ENCODE data around the gene KCNJ13.

Gene KCNJ13

DNA sequence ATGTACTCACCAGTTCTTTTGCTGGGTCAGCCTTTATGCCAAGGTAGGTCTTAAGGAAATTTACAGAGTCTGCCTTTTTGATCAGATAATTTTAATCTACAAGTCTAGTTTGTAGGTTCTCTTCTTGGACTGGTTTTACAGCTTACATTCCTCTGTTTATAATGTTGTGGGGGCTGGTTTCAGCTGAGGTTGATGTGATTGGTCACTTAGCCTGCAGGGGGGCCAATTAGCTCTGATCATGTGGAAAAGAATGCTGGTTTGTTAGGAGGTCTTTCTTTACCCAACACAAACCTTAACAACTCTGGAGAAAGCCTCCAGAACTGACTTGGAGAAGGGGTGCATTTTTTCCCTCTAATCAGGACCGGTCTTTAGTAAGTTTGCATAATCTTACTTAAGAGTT lies at the start of gene KCNJ13:
TSS of gene KCNJ13 (minus strand) at position 131 of the 400 bp plus-strand sequence. CDS start 5,203 bp downstream, outside the sequence.
- no peak for DNase-seq

DNA sequence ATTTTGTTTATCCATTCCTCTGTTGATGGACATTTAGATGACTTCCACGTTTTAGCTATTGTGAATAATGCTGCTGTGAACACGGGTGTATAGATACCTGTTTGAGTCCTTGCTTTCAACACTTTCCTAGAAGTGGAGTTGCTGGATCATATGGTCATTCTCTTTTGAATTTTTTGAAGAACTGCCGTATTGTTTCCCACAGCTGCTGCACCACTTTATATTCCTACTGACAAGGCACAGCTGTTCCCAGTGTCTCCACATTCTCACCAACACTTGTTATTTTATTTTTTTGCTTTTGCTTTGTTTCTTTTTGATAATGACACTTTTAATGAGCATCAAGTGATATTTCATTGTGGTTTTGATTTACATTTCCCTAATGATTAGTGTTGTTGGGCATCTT lies 41.4 kb upstream of the KCNJ13 start:
- DNase-seq, result no peak

DNA sequence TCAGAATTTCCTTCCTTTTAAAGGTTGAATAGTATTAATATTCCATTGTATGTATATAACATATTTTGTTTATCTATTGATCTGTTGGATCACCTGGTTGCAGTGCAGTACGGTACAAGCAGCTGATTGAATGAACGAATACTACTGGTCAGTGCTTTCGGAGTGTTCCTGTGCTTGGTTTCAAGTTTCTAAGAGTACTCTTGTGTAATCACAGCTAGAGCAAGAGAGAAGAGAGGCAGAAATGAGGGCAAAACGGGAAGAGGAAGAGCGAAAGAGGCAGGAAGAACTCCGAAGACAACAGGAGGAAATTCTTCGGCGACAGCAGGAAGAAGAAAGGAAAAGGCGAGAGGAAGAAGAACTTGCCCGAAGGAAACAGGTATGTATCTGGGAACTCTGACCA lies 40.3 kb upstream of the KCNJ13 start:
- no peak for DNase-seq

DNA sequence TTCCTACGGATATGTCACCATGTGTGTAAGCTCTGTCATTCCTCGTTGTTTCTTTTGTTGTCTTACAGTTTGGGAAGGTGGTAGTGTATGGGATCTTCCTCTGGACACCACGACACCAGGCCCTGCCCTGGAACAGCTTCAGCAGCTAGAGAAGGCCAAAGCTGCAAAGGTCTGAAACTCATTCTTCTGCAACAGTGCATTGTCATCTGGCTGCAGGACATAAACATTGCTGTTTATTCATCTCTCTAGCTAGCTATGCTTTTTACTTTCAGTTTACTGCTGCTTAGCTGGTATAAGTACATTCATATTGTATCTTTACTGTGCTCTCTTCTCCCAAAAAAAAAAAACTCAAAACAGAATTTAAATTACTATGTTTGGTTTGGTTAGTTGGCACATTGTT lies 39.2 kb upstream of the KCNJ13 start:
- DNase-seq, result no peak

DNA sequence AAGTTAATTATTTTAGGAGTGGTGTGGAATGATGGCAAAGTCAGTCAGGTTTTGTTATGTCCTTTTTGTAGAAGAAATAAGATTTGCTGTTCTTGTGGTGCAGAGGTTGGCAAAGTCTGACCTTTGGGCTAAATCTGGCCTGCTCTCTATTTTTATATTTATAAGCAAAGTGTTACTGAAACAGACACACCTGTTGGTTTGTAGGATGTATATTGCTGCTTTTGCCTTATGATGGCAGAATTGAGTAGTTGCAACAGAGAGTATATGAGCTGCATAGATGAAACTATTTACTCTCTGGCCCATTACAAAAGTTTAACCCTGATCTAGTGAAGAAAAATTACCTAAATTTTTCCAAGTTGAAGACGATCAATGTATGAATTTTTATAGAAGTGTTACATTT lies 34.1 kb upstream of the KCNJ13 start:
- DNase-seq, result no peak

DNA sequence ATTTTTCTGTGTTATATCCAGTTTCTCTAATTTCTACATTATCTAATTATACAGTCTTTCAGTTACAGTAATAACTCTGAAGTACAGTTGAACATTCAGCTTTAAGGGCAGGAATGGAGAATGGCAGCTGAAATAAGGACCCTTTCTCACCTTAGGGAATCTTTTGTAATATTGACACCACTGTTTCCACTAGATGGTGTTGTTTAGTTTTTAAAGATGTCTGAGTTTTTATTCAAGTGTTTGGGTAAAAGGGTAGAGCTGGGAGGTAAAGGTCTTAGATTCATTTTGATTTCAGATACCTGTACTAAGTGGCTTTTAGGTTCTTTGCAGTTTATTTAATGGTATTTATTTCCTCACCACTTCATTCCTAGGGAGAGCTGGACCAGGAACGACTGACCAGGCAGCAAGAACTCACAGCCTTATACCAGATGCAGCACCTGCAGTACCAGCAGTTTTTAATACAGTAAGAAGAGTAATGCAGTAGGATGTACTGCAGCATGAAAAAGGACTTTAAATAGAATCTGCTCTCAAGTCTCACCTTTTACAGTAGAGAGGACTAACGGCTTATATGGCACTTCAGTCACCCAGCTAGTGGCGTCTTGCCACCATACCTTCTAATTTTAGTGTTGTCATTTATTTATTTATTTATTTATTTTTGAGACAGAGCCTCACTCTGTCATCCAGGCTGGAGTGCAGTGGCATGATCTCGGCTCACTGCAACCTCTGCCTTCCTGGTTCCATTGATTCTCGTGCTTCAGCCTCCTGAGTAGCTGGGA lies 33.2 kb upstream of the KCNJ13 start:
- no peak for DNase-seq

DNA sequence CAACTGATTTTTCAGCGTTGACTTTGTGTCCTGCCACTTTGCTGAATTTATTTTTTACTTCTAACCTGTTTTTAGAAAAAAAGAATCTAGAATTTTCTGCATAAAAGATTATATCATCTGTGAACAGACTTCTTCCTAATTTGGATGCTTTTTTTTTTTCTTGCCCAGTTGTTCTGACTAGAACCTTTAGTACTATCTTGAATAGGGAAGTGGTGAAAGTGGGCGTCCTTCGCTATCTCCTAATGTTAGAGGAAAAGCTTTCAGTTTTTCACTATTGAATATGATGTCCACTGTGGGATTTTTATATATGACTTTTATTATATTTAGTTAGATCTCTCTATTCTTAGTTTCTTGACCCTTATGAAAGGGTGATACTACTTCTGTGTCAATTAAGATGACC lies 25.7 kb upstream of the KCNJ13 start:
- DNase-seq, result no peak

DNA sequence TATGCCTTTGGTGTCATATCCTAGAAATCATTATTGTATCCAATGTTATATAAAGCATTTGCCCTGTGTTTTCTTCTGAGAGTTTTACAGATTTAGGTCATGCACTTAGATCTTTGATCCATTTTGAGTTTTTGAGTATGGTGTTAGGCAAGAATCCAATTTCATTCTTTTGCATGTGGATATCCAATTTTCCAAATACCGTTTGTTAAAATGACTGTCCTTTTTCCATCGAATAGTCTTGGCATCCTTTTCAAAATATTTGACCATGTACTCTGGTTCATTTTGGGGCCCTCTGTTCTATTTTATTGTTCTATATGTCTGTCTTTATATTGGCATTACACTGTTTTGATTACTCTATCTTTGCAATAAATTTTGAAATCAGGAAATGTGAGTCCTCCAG lies 23.8 kb upstream of the KCNJ13 start:
- DNase-seq, result no peak

DNA sequence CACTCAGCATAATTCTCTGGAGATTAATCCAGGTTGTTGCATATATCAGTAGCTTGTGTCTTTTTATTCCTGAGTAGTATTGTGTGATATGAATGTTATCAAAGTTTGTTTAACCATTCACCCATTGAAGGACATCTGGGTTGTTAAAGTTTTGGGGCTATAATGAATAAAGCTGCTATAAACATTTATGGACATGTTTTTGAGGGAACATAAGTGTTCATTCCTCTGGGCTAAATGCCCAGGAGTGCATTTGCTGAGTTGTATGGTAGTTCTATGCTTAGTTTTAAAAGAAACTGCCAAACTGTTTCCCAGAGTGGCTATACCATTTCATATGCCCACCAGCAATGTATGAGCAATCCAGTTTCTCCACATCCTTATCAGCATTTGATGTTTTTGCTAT lies 21.8 kb upstream of the KCNJ13 start:
- DNase-seq, result no peak

DNA sequence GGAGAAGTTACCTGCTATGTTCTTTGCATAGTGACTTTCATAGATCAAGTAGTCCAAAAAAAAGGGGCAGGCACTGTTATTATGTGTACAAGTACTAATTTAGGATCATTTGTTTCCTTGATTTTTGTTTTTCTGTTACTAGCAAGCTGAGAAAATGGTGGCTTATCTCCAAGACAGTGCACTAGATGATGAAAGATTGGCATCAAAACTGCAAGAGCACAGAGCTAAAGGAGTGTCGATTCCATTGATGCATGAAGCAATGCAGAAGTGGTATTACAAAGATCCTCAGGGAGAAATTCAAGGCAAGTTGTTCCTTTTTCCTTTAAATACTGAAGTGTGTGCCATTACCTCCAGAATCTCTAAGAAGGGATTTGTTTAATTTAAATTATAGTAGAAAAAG lies 19.6 kb upstream of the KCNJ13 start:
- DNase-seq, result no peak

DNA sequence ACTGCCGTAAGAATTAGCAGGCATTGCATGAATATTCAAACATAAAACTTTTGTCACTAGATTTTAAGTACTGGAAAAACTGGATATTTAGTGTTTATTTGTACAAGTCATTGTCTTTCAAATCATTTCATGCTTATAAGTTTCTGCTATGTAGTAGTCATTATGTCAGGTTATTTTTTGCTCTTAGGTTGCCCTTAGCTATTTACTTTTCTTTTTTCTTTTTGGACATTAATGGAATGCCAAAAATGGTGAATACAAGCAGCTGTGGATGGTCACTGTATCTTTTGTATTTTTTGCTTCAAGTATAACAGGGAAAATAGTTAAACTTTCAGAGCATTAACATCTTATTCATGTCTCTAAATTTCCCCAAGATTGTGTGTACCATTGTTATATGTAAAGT lies 18.6 kb upstream of the KCNJ13 start:
- no peak for DNase-seq

DNA sequence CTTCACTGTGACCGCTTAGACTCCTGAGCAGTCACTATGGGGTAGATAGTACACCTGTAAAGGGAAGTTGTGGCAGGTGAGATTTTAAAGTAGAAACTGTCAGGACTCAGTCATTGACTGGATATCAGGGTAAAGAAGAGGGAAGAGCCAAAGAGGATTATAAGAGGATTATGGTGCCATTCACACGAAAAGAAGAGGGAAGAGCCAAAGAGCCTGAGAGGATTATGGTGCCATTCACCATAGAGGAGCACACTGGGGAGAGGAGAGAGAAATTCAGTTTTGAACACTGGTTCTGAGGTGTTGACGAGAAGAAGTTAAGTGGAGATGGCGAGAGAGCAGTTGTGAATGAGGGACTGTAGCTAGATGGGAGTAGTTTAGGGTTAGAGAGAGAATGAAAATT lies 16.9 kb upstream of the KCNJ13 start:
- DNase-seq, result no peak

DNA sequence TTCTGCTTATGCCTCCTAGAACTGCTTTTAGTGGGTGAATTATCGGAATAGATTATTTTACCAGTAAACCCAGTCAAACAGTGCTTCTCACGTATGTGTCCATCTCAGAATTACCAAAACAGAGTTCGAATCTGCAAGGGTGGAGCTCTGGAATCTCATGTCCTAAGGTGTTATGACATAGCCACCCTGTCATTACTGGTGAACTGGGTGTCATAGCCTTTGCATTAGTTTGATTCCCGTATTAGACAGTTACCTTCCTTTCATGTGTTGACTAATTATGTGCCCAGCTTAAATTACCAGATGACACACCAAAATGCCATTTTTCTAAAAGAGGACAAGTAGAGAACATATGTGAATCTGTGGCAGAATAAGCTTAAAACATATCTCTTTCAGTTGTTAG lies 15.2 kb upstream of the KCNJ13 start:
- no peak for DNase-seq

DNA sequence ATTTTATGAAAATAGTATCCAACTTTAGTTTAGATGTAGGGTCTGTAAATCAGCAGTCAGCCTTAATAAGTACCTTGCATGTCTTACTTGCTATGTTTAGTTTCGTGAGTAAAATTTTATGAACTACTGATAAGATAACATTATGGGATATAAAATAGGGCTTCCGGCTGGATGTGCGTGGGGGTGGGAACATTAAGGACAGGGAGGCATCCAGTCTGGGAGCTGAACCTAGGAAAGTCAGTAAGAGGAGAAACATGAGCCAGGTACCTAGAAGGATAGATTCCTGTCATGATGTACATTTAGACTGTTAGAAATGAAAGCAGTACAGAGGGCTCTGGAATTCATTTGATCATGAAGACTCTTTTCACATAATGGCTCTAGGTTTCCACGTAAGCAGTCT lies 12.7 kb upstream of the KCNJ13 start:
- no peak for DNase-seq

DNA sequence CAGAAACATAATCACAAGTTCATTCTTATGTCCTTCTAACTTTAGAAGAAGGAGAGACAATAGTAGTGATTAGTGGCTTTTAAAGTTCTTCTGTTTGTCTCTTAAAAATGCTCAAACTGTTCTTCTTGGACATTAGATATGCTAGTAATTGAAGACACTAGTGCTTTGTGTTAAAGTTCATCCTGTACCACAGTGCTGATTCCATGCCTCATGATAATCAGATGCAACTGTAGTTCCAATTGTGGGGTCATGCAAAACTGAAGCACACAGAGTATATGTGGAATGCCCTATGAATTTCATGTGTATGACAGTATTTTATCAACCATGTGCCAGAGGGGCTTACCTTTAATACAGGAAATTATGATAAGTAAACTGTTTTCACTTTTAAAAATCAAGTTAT lies 11.4 kb upstream of the KCNJ13 start:
- DNase-seq, result no peak

DNA sequence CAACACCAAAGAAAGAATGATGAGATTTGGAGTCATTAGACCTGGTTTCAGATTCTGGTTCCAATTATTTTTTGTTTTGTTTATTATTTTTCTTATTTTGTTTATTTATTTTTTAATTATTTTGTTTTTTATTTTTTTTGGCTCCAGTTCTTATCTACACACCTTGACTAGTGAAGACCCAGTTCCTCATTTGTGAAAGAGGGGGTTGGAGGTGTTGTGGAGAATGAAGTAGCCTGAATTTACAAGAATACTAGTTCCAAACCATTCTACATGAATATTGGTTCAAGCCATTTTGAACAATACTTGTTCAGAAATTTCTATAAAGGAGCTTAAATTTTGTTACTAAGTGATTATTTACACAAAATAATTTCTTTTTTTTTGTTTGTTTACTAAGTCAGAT lies 6.9 kb upstream of the KCNJ13 start:
- DNase-seq, result no peak

DNA sequence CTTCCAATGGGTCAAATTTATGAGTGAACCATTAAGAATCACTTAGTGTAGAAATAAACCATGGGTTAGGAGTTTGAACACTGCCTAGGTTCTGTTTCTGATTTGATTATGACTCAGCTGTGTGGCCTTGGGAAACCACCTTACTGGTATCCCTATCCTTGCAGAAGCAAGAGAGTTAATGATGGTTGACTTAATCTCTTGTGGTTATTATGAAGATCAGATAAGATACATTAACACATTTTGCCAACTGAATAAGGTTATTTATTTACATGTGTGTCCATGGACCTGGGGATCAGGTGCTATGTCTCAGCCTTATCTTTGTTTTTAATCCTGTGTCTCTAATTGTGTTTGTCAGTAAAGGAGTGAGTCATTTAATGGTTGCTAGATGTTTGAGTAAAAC lies 5.4 kb upstream of the KCNJ13 start:
- DNase-seq, result peak; percentile 39

DNA sequence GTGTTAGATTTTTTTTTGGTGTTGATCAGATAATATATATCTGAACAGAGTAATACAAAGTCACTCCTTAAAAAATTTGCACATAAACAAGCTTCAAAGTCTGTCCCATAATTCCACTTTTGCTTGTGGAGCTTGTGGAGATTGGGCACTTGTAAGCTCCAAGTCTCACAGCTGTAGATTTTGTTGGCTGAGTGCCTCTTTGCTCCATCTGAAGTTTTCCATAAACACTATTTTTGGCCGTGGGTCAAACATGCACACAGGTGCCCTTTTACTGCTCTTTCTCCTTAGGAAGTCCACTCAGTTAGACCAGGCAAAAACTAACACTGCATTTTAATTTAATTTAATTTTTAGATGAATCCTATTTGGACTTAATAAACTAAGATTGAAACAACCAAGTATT lies 3.6 kb upstream of the KCNJ13 start:
- no peak for DNase-seq

DNA sequence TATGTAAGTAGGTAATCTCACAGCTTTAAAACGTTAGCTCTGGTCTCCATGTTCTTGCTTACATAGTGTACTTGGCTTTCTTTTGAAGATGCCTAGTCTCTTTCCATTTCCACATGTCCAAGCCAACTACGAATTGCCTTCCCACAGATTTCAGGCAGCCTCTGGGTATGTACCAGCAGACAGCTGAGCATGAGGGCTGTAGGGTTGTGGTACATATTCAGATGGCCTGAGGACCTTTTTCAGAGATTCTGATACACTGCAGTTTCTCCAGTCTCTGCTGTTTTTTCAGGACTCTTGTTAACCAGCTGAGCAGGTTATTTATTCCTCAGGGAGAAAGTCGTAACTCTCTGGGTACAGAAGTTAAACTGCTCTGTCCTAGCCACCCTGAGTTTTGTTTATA lies 3.1 kb upstream of the KCNJ13 start:
- no peak for DNase-seq

DNA sequence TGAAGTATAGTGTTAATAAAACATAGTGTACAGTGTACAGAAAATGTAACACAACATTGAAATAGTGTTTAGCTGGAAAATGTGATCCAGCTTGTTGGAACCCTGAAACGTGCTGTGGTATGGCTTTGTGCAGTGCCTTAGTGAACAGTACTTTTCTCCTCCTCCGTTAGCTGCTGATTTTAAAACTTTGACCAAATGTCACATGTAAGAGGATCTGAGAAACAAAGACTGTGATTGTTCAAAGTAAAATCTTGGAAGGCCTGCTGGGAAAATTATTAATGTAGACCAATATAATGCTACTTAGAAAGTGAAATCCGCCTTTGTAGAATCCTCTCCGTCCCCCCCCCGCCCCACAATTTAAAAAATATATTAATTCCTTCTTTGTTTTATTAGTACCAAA lies 911 bp upstream of the KCNJ13 start:
- DNase-seq, result no peak

DNA sequence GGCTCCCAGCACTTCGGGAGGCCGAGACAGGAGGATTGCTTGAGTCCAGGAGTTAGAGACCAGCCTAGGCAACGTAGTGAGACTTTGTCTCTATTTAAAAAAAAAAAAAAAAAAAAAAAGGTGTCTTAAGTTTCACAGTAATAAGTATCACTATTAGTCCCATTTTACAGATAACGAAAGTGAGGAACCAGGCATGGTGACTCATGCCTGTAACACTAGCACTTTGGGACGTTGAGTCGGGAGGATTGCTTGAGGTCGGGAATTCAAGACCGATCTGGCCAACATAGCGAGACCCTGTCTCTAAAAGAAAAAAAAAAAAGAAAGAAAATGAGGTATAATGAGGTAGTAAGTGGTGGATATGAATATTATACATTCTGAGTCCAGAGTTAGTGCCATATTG lies 2.5 kb downstream of the KCNJ13 start:
- DNase-seq, result no peak

DNA sequence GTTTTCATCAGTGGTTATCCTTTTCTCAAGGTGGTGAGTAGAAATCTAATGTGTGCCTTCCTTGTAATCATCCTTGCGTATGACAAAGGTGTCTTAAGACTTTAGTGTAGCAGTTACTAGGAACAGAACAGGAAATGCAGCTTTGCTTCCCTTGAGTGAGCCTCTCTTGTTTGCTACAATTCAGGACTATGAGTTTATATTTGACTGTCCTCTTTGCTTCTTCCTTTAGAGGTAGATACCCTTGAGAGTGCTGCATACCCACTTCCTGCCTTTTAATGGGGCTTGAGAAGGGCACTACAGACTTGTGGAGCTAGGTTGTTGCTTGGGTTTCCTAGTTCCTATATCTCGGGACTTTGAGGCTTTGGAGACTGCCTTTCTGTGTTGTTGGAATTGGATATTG lies 3.8 kb downstream of the KCNJ13 start:
- no peak for DNase-seq

DNA sequence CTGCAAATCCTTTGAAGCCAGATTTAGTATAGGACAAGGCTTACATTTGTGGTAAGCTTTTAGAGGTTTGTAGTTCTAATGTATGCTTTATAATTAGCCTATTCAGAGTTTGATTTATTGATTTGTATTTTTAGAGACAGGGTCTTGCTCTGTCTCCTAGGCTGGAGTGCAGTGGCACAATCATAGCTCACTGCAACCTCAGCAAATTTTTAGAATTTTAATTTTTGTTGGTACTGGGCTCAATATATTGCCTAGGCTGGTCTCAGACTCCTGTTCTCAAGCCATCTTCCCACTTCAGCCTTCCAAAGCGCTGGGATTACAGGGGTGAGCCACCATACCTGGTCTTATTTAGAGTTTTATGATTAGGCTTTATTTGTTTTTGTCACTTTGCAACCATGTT lies 4.5 kb downstream of the KCNJ13 start:
- no peak for DNase-seq

DNA sequence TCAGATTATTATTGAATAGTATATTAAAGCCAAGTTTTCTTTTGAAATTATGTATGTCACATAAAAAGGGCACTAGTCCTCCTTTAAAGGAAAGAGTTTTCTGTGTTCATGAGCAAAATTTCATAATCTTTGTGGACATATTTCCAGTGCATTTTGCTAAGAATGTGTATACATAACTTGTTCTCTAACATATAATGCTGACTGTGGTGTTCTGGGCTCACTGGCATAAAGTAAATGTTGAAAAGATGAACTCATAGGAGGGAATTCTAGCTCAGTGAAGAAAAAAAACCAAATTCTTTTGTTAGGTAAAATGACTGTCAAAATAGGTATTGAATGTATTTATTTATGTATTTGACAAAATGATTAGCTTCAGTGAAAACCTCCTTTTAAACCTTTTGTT lies 6.2 kb downstream of the KCNJ13 start:
- no peak for DNase-seq

DNA sequence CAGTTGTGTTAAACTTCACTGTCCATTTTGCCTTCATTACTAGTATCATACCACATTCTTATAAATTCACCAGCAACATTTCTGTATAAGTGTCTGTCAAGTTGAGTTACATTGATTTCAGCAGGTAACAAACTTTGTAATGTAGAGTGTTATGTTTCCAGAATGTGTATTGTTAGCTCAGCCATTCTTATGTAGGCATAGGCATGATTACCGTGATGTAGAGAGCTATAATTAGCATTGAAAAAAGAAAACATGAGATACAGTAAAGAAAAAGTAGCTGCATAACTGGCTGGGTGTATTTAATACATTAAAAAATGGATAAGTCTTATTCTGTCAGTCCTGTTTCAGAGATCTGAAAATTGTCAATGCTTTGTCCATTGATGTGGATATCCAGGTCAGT lies 8.5 kb downstream of the KCNJ13 start:
- no peak for DNase-seq
